GM13976 (cell line): Measurements from ENCODE around the gene TCN1.
"Not testable (repeated sequence)": the region's sequence is repeated elsewhere in the genome, so short reads cannot be mapped to it uniquely, and the experiment has no call there.

Source experiments
- DNase-seq: peaks from one replicate; pipeline ENCODE4 v3.0.0; 2012; ENCODE audit warnings: low spot score
- CTCF ChIP-seq: IDR thresholded peaks from 2 replicates; pipeline ENCODE4 v1.5.1; 2012; ENCODE audit warnings: borderline replicate concordance, mild to moderate bottlenecking; ENCODE audit not compliant: insufficient read depth; ENCODE audit errors: extremely low read depth, missing control alignments, control extremely low read depth
- in situ Hi-C: fragments of 300-500 bp; cut with MboI; formaldehyde crosslinking; loops from one replicate; pipeline ENCODE4 v1.12.0; 2022; ENCODE audit warnings: low sequenced_read_pairs, mixed read lengths, inconsistent platforms; ENCODE audit not compliant: unreplicated experiment

Gene TCN1

DNA sequence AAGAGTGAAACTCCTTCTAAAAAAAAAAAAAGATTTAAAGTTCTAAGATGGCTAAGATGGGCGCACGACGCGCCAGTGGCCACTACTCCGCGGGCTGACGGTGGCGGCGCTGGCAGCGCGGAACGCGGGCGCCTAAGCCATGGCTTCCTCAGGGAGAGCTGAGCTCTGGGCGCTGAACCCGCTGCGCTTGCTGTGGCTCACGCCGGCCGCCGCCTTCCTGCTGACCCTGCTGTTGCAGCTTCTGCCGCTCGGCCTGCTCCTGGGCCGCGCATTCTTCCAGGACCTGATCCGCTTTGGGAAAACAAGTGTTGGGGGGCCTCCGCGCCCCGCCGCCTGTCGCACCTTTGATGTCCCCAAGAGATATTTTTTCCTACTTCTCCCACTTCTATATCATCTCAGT, 31.8 kb upstream of the TCN1 start:
- no peak for TF ChIP-seq CTCF
- in situ Hi-C loops = no loop called here
- no peak for DNase-seq

- no peak for DNase-seq
- in situ Hi-C loops = no loop called here
- no peak for TF ChIP-seq CTCF
Observed at GRCh38 chr11:59894616-59895015, 28.3 kb upstream of the TCN1 start.

DNA sequence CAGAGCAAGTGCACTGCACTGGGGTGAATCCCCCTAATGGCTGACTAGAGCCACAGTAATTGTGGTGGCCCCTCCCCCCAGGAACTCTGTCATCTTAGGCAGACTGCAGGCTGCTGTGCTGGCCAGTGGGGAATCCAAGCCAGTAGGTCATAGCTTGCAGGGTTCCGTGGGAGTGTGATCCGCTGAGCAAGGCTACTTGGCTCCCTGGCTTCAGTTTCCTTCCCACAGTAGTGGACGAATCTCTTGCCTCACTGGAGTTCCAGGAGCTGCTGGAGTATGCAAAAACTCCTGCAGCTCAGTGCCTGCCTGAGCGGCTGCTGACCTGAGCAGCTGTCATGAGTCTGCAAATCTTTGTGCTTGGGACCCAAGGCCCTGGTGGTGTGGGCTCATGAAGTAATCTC, 25.5 kb upstream of the TCN1 start:
- TF ChIP-seq CTCF = no peak
- DNase-seq = no peak
- in situ Hi-C loops = no loop called here

DNA sequence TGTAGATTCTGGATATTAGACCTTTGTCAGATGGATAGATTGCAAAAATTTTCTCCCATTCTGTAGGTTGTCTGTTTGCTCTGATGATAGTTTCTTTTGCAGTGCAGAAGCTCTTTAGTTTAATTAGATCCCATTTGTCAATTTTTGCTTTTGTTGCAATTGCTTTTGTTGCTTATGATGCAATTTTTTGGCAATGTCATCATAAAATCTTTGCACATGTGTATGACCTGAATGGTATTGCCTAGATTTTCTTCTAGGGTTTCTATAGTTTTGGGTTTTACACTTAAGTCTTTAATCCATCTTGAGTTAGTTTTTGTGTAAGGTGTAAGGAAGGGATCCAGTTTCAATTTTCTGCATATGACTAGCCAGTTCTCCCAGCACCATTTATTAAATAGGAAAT, 20.9 kb upstream of the TCN1 start:
- DNase-seq, in situ Hi-C loops: not testable (repeated sequence)

- in situ Hi-C loops = no loop called here
- no peak for DNase-seq
- no peak for TF ChIP-seq CTCF
Observed at GRCh38 chr11:59883597-59883996, 17.3 kb upstream of the TCN1 start.

DNA sequence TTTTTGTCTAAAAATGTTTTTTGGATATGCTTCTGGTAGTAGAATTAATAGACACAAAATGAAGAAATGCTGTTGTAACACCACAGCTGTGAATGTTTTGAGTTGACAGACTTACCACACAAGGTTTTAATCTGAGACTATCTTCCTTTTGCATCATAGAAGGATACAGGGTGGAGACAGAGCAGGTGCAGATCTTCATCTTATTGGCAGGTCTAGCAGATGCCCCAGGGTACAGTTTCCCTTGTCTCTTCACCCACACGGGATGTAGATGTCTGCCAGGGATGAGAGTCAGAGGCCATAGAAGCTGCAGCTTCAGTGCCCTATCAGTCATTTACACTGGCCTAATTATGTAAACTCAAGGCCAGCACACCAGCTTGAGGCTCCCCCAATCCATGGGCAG, 13.3 kb upstream of the TCN1 start:
- TF ChIP-seq CTCF = no peak
- in situ Hi-C loops = no loop called here
- no peak for DNase-seq

- in situ Hi-C loops = no loop called here
- TF ChIP-seq CTCF = no peak
- no peak for DNase-seq
Observed at GRCh38 chr11:59878575-59878974, 12.3 kb upstream of the TCN1 start, which contains the start of gene OOSP3. Gene OOSP3, plus strand, starts transcription at chr11:59878782. Its CDS starts 27 bp downstream, at chr11:59878809.
